Caco-2 (cell line): ENCODE results near the gene BCL2L12. TPM values are rescaled to one million over a fixed set of nuclear protein-coding genes. Genes with fewer than 3 reads are reported as not detected.
A peak's percentile ranks its signal among the peaks of the same experiment; 100 is the strongest.

Source experiments
- BruUV-seq: library from RNA; stranded (reverse); fragments of 400-500 nt; replicated peaks from 2 replicates; lab custom pipeline; 2021; lab: Mats Ljungman, UMichigan
- CTCF ChIA-PET: fragments of 300-600 bp; sonication (Branson Sonifier 250); formaldehyde crosslinking; loops from one replicate; lab custom pipeline; 2022; ENCODE audit warnings: antibody characterized with exemption; lab: Charles Lee
- POLR2A ChIA-PET: fragments of 300-600 bp; sonication (Branson Sonifier 250); formaldehyde crosslinking; loops from one replicate; lab custom pipeline; 2022; ENCODE audit warnings: antibody characterized with exemption; lab: Charles Lee
- DNase-seq, 2 experiments: peaks; one replicate each; pipeline versions ENCODE4 v3.0.0 to v3.0.0-alpha.2; 2020 to 2022
- H3K27me3 ChIP-seq: replicated peaks from 2 replicates; pipeline ENCODE4 v1.6.0; 2011; ENCODE audit warnings: low read length; ENCODE audit not compliant: control insufficient read depth, insufficient read depth
- H3K36me3 ChIP-seq: 2 replicates; pipeline ENCODE4 v1.5.1; 2011; ENCODE audit warnings: low read length; ENCODE audit not compliant: control insufficient read depth, insufficient read depth
- H3K4me1 ChIP-seq: fragments of 250-450 bp; sonication (Bioruptor Pico); 2 replicates; pipeline ENCODE4 v1.5.1; 2020; ENCODE audit warnings: mild to moderate bottlenecking
- H3K4me3 ChIP-seq: 2 replicates; pipeline ENCODE4 v1.5.1; 2011; ENCODE audit warnings: low read depth, mild to moderate bottlenecking, control low read depth, low read length
- H3K9me3 ChIP-seq: fragments of 250-450 bp; sonication (Bioruptor Pico); 2 replicates; pipeline ENCODE4 v1.5.1; 2020; ENCODE audit warnings: mild to moderate bottlenecking, moderate library complexity
- H3K27ac Mint-ChIP-seq: one replicate; pipeline ENCODE4 v1.8.0; 2022; ENCODE audit warnings: mixed read lengths; ENCODE audit not compliant: unreplicated experiment
- H3K27me3 Mint-ChIP-seq: one replicate; pipeline ENCODE4 v1.8.0; 2022; ENCODE audit warnings: mixed read lengths; ENCODE audit not compliant: insufficient read depth, unreplicated experiment
- H3K36me3 Mint-ChIP-seq: one replicate; pipeline ENCODE4 v1.8.0; 2022; ENCODE audit warnings: mild to moderate bottlenecking, mixed read lengths; ENCODE audit not compliant: insufficient read depth, unreplicated experiment
- H3K4me1 Mint-ChIP-seq: one replicate; pipeline ENCODE4 v1.8.0; 2022; ENCODE audit warnings: low read depth, mixed read lengths; ENCODE audit not compliant: unreplicated experiment
- H3K4me3 Mint-ChIP-seq: one replicate; pipeline ENCODE4 v1.8.0; 2022; ENCODE audit warnings: mild to moderate bottlenecking, moderate library complexity, mixed read lengths; ENCODE audit not compliant: unreplicated experiment
- H3K9me3 Mint-ChIP-seq: one replicate; pipeline ENCODE4 v1.8.0; 2022; ENCODE audit warnings: mixed read lengths; ENCODE audit not compliant: unreplicated experiment
- intact Hi-C: fragments of 100-400 bp; cut with micrococcal nuclease; formaldehyde crosslinking; loops from one replicate; pipeline ENCODE4 v1.10.0; 2022; ENCODE audit not compliant: unreplicated experiment
- total RNA-seq: library from RNA; stranded (reverse); gene quantifications from 2 replicates; pipeline ENCODE4 v1.2.3, GENCODE V29; 2022
- TF ChIP-seq, protein P1 (sequence below), 2 experiments: fragments of 200-600 bp in 1 of 2; IDR thresholded peaks; 1 replicate in 1 of 2; 2 replicates in 1 of 2; pipeline versions ENCODE4 v1.5.1 to v1.8.0; 2011 to 2022; ENCODE audit warnings: antibody characterized with exemption in 1 of 2, control low read depth in 1 of 2, inconsistent platforms in 1 of 2, low read depth in 1 of 2, low read length in 1 of 2, mild to moderate bottlenecking in 1 of 2, moderate library complexity in 1 of 2; ENCODE audit not compliant: insufficient read depth in 1 of 2, severe bottlenecking in 1 of 2, unreplicated experiment in 1 of 2

BCL2L12 gene
- total RNA-seq, 1 experiment from 2014 or later, result 111 TPM

DNA sequence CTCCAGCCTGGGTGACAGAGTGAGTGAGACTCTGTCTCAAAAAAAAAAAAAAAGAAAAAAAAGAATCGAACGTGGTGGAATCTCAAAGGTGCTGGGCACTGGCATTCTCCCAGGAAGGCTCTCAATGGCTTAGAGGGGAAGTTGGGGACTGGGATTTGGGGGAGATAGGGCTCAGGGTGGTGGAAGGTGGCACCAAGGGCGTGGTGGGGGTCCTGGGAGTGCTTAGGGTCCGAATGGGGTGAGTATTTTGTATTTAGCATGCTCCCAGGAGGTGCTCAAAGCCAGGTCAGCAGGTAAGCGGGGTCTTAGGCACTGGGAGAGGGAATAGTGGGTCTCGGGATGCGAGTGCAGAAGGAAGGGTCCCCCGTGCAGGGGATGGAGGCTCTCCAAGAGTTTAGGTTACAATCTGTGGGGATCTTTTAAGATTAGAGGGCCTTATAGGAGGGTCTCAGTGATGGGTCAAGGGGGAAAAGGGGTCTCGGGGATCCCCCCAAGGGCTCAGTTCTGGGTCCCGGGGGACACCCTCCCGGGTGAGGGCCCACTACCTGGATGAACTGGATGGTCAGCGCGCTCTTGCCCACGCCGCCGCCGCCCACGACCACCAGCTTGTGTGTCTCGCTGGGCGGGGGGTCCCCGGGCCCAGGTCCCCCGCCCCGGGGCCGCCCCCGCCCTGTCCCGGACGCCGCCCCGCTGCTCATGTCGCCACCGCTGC, 26.2 kb upstream of the BCL2L12 start:
- Mint-ChIP-seq H3K4me3 (peak overlapping the region; percentile 91), H3K36me3 (peaks cover 77% of the 10 kb centered on the region), H3K27me3 (no peaks in the 10 kb centered on the region), H3K27ac (peak overlapping the region; percentile 100), H3K4me1 (peaks cover 43% of the 10 kb centered on the region), H3K9me3 (no peaks in the 10 kb centered on the region)
- Histone ChIP-seq H3K4me1 (peaks cover 7% of the 10 kb centered on the region), H3K27me3 (no peaks in the 10 kb centered on the region), H3K9me3 (no peaks in the 10 kb centered on the region), H3K36me3 (no peaks in the 10 kb centered on the region), H3K4me3 (peak overlapping the region; percentile 43)
- CTCF ChIA-PET, result interaction anchor here (0.6 to 1.4 kb wide), 14 partner anchors 8 to 646 kb away, joined by 3 to 11 read pairs (median 7); partner anchors contain the start of genes NOSIP, PRR12, PRRG2 and RUVBL2
- POLR2A ChIA-PET, result interaction anchor here (0.5 to 1.6 kb wide), 27 partner anchors 8 to 689 kb away, joined by 3 to 50 read pairs (median 5); partner anchors contain the start of genes ALDH16A1, ATF5, BCL2L12 and IRF3
- intact Hi-C loops, result loop anchor here (1.0 to 2.0 kb wide), 5 partner anchors 26 to 238 kb away; partner anchors contain the start of genes AKT1S1, AP2A1, BCL2L12 and IRF3
- TF ChIP-seq, protein P1, sequence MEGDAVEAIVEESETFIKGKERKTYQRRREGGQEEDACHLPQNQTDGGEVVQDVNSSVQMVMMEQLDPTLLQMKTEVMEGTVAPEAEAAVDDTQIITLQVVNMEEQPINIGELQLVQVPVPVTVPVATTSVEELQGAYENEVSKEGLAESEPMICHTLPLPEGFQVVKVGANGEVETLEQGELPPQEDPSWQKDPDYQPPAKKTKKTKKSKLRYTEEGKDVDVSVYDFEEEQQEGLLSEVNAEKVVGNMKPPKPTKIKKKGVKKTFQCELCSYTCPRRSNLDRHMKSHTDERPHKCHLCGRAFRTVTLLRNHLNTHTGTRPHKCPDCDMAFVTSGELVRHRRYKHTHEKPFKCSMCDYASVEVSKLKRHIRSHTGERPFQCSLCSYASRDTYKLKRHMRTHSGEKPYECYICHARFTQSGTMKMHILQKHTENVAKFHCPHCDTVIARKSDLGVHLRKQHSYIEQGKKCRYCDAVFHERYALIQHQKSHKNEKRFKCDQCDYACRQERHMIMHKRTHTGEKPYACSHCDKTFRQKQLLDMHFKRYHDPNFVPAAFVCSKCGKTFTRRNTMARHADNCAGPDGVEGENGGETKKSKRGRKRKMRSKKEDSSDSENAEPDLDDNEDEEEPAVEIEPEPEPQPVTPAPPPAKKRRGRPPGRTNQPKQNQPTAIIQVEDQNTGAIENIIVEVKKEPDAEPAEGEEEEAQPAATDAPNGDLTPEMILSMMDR (IDR thresholded peaks at IDR 0.05; ENCODE audit: insufficient read depth in 1 of 2, low read depth in 1 of 2, low read length in 1 of 2, severe bottlenecking in 1 of 2, unreplicated experiment in 1 of 2), result no peak
- DNase-seq, result no peak
- BruUV-seq, result no TSS peak

DNA sequence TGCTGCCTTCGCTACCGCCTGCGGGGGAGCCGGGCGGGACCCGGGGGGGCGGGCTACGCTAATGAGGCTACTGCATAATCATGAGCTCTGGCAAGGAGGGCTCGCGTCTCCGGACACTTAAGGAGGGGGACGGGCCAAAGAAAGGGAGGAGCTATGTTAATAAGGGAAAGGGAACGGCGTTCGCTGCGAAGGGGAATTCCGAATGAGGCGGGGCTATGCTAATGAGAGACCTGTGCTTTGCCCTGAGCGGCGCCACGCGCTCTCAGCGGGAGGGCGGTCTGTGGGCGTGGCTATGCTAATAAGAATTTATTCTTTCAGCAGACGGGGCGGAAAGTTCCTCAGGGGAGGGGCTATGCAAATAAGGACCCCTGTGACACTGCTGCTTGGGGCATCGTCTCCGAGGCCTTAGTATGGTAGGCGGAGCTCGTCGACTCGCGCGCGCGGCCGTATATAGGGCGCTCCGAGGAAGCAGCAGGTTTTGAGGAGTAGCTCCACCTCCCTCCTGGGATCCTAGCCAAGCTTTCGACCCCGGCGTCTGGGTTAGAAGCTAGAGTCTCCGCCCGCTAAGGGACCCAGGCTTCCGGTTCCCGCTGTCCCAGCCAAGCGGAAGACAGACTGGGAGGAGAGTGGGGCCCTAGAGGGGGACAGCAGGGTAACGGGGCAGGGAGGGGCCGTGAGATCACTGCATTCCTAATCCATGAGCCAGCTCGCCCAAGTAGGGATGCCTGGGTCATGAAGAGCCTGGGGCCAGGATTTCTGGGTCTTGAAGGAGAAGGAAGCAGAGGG, 25.4 kb upstream of the BCL2L12 start, which contains the start of gene RRAS:
TSS of gene RRAS (minus strand) at position 31 of the 786 bp plus-strand sequence. CDS start 45 bp downstream, outside the sequence.
- peaks cover 43% of the 10 kb centered on the region for H3K4me1 Mint-ChIP-seq
- BruUV-seq, result no TSS peak

More for the DNA sequence above, 25.4 kb upstream of the BCL2L12 start, which contains the start of gene RRAS:
- Mint-ChIP-seq H3K27me3 (no peaks in the 10 kb centered on the region), H3K27ac (peak within 1 kb of the TSS; percentile 100), H3K4me3 (peak within 1 kb of the TSS; percentile 91), H3K36me3 (peaks cover 74% of the 10 kb centered on the region), H3K9me3 (no peaks in the 10 kb centered on the region)
- Histone ChIP-seq H3K9me3 (no peaks in the 10 kb centered on the region), H3K27me3 (no peaks in the 10 kb centered on the region), H3K36me3 (no peaks in the 10 kb centered on the region), H3K4me3 (peak within 1 kb of the TSS; percentile 59), H3K4me1 (peaks cover 7% of the 10 kb centered on the region)
- ChIA-PET POLR2A (interaction anchor here (0.5 to 1.6 kb wide), 34 partner anchors 9 to 689 kb away, joined by 3 to 50 read pairs (median 5); partner anchors contain the start of genes ALDH16A1, AP2A1, ATF5 and BCL2L12), CTCF (interaction anchor here (0.5 to 1.4 kb wide), 20 partner anchors 8 to 1436 kb away, joined by 3 to 11 read pairs (median 4); partner anchors contain the start of genes NOSIP, PRR12, PRRG2 and RUVBL2)
- intact Hi-C loops, result loop anchor here (1.0 to 2.0 kb wide), 5 partner anchors 25 to 237 kb away; partner anchors contain the start of genes AKT1S1, AP2A1, BCL2L12 and IRF3
- TF ChIP-seq, protein P1 (IDR thresholded peaks at IDR 0.05; ENCODE audit: insufficient read depth in 1 of 2, low read depth in 1 of 2, low read length in 1 of 2, severe bottlenecking in 1 of 2, unreplicated experiment in 1 of 2), result no peak
- peak; percentile 100 for DNase-seq
